RPMI7951 (cell line): ENCODE measurements around the gene HMCN1. TPM values are rescaled to one million over a fixed set of nuclear protein-coding genes. Genes with fewer than 3 reads are reported as not detected.

ENCODE experiments used
- DNase-seq: peaks from one replicate; pipeline ENCODE4 v3.0.0-alpha.2; 2012; ENCODE audit warnings: low read depth
- total RNA-seq: library from RNA; depleted of rRNA; stranded (reverse); fragments of >200 nt; shearing (Covaris generic); gene quantifications from 2 replicates; pipeline ENCODE4 v1.2.3, GENCODE V29; 2014

HMCN1 gene
- total RNA-seq, 1 experiment from 2014 or later: 2.8 TPM

GRCh38 chr1:185966471-185966870 is 232.3 kb downstream of the HMCN1 start:
- peak; percentile 17 for DNase-seq

GRCh38 chr1:185969028-185969427 is 234.8 kb downstream of the HMCN1 start:
- DNase-seq: peak; percentile 28

- DNase-seq: peak; percentile 53
Measured at GRCh38 chr1:185969524-185969991, 235.4 kb downstream of the HMCN1 start.

DNA sequence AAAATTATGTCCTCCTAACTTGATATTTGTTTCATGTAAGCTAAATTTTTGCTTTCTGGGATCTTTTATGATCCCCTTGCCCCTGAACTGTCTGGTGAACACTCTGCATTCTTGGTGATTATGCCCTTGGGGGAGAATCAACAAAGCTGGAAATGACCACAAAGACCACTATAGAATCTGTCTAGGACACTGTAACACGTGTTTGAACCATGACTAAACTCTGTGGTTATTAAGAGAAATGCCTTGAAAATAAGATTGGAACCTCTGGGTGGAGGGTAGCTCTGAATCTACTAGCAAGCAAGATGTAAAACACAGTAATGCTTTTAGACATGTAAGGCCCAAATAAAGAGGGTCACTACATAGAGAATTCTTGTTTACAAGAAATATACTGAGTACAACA is 237.5 kb downstream of the HMCN1 start:
- peak; percentile 97 for DNase-seq

GRCh38 chr1:185972096-185972850 is 238.1 kb downstream of the HMCN1 start:
- peak; percentile 22 for DNase-seq

DNA sequence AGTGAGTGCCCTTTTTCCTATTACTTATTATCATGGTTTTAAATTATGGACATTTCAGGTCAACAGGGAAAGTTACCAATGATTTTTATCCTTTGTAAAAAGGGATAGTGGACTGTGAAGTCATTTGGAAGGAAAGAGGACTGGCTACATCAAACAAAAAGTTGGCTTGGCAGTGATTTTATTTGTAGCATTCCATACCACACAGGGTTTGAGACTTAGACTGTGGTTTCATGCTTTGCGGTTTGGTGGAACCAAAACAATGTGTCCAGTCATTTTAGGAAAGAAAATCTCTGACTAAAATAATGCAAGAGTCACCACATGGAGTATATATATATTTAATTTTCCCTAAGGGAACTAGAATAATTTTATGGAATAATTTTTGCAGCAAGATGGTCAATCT is 239.5 kb downstream of the HMCN1 start:
- peak; percentile 95 for DNase-seq

DNA sequence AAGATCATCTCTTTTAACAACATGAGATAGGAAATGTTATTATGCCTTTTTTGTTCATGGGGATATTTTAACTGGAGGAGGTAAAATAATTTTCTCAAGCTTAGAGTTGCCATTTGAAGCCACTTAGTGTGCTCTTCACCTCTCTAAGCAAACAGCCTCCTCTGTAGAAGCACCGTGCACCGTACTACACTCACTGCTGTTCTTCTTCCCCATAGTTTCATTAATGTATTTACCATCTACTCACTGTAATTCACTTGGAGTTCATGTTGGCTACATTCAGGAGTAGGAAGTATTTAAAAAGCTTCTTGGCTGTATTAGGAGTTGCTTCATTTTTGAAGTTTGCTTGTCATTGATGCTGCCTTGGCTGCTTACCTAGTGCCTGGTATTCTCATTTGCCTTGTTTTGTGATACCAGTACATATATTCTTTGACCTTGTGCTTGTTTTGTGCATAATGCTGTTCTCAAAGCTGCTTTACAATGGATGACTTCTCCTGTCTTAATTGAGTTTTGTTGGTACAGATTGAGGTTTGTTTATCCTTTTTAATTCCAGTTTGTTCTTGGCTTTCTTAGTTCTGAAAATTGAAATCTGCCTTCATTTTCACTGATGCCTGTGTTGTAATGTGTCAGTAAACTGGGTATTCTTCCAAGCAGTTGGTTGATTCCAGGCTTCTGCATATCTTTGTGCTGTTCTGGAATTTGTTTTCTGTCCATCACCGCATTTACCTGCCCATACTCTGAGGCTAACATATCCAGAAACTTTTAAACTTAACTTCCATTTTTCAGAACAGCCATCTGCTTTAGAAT is 240.4 kb downstream of the HMCN1 start:
- no peak for DNase-seq

DNA sequence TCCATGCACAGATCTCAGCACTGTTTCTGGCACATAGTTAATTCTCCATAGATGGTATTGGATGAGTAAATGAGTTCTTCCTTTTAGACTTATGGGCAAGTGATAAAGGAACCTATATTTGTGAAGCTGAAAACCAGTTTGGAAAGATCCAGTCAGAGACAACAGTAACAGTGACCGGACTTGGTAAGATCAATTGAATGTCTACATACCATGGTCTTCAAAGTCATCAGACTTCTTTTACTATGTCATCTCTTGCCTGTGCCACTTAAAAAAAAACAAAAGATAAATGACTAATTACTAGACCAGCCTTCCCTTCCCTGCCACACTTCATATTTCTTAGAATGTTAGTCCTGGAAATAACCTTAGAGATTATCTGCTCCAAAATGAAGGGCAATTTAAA is 246.7 kb downstream of the HMCN1 start:
- no peak for DNase-seq

GRCh38 chr1:185984113-185984836 is 250.1 kb downstream of the HMCN1 start:
- peak; percentile 19 for DNase-seq

DNA sequence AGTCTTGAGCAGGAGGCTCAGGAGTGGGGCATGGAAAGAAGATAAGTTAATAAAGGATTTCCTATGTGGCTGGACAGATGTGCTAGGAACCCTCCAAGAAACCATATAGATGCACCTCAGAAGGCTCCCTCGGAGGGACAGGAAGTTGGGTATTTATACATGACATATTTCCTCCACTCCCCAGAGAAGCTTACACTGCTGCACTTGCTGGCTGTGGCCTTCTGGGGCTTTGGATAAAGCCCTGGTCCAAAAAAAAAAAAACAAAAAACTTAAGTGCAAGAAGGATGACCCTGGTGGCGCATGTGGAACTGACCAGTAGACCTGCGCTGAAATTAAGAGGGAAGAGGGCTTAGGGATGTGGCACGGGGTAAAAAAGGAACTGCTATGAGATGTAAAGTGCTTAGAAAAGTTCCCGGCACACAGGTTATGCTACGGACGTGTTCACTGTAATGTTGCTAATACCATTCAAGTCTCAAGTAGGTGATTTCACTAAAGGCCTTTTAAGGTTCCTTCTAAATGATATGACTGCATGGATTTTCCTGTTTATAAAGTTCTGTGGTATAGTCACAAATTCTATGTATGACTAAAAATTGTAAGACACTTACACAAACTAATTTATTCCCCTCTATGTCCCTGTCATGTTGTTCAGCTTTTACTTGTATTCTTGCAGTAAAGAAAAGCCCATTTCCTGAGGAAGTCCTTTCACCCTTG is 253.6 kb downstream of the HMCN1 start:
- no peak for DNase-seq

DNA sequence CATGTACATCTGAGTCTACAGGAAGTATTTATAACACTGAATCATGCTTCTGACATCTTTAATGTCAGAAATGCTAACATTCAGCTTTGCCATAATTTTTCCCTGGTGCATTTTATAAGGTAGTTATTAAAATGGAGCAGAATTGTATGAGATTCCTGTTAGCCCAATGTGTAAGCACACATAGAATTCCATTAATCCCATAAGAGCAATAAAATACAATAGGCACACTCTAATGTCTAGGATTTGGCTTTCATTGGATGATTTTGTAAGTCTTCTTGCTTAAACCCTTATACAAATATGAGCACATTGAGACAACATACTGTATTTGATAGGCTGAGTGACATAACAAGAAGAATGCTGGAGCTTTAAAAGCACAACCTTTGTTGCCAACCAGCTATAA is 256.4 kb downstream of the HMCN1 start:
- no peak for DNase-seq

- no peak for DNase-seq
Measured at GRCh38 chr1:185991266-185991665, 257.1 kb downstream of the HMCN1 start.

DNA sequence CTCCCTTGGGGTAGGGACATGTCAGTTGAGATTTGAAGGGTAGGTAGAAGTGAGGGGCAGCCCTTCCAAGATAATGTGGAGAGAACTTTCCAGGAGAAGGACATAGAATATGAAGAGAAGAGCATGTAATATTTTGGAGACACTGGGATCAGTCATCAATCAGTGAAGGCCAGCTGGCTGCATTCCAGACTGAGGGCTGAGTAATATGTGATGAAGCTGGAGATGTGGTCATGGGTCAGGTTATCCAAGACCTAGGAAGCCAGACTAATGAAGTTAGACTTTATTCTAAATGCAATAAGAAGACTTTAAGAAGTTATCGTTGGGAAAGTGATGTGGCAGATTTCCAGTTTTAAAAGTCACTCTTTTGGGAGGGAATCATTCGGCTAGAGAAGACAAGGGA is 262.0 kb downstream of the HMCN1 start:
- DNase-seq: peak; percentile 90

DNA sequence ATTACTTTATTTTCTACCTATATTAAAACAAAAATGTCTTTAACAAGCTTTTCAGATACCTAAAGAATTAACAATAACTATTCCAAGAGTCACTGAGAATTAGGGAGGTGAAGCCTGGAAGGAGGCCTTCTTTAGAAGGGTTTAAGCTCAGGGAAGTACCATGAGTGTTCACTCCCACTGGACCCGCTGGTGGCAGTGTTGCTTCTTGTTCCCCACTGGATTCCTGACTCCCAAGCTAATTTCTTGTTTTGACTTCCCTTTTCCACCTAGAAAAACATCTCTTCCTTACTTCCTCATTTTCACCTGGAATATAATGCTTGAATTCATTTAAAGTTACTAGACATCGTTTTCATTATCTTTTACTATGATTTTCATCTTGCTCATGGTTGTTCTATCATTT is 264.2 kb downstream of the HMCN1 start:
- DNase-seq: no peak

DNA sequence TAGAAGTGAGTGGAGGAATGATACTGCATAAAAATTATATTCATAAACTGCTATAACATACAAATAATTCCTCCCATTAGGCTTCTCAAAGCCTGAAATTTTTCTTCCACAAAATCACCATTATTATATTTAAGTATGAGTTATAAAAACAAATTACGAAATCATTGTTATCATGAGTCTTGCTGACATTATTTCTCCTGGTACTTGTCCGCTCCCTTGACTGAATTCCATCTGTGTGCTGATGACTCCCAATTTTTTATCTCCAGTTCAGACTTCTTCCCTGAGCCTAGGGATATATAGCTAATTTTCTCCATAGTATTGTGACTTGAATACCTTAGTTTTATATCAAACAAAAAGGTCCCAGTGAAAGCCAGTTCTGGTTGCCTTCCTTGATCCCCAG is 268.2 kb downstream of the HMCN1 start:
- DNase-seq: no peak

GRCh38 chr1:186009039-186009737 is 275.0 kb downstream of the HMCN1 start:
- no peak for DNase-seq

DNA sequence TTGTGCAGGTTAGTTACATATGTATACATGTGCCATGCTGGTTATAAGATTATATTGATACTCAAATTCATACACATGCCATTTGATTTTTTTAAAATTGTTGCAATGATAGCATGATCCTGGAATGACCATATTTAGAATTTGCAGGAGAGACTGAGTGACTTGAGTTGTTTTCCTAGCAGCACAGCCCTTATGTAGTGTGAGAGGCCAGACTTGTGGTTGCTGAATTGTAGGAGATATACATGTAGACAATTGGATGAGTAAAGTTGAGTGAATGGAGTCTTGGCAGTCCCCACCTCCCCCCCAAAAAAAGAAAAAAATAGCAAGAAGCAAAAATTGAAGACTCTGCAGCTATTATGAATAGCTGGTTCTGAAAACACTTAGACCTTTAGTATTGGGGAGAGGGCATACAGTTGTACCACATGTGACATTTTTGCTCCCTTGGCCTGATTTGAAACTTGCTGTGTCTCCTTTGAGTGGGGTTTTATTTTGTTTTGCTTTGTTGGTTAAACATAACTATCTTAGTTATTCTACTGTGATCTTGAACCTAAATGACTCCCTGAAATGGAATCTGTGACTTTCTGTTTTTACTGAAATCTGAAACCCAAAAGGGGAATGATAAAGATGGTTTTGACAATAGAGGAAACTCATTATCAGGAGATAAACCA is 280.3 kb downstream of the HMCN1 start:
- peak; percentile 35 for DNase-seq

GRCh38 chr1:186016856-186017255 is 282.7 kb downstream of the HMCN1 start:
- DNase-seq: no peak

DNA sequence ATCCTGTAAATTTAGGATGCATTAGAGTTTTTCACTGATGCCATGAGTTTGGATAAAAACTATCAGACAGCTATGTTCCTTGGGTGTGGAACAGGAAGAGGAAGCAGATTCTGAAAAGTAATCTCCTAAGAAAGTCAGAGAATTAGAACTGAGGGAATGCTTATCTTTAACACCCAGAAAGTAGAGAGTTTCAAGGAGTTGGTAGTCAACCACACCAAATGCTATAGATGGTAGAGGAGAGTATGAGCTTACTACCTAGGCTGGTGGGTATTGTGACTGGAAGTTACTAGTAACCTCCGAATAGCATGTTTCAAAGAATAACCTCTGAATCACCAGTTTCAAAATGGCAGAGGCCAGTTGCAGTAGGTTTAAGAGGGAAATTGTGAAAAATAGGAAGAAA is 288.0 kb downstream of the HMCN1 start:
- DNase-seq: no peak

GRCh38 chr1:186026946-186027345 is 292.8 kb downstream of the HMCN1 start:
- DNase-seq: no peak

GRCh38 chr1:186027621-186028020 is 293.4 kb downstream of the HMCN1 start:
- DNase-seq: no peak
